ENCODE results near the gene SMIM33. TPM values are rescaled to one million over a fixed set of nuclear protein-coding genes. Genes with fewer than 3 reads are reported as not detected.

The SMIM33 gene
- total RNA-seq, 1 experiment from 2014 or later: not detected

GRCh38 chr5:139454568-139455290, 16.1 kb upstream of the SMIM33 start:
- Histone ChIP-seq H3K36me3 (ENCODE audit: low read depth) (no peaks in the 10 kb centered on the region), H3K27ac (no peak overlapping the region), H3K9me2 (ENCODE audit: insufficient read depth) (no peaks in the 10 kb centered on the region), H3F3A (ENCODE audit: insufficient read depth, low read depth) (peaks cover 3% of the 10 kb centered on the region; the same call in 1 of the 2 replicates), H3K4me1 (replicated peaks; ENCODE audit: insufficient read depth) (0 out of 2 replicates have a peak, but pooled peaks cover 7% of the 10 kb centered on the region), H3K4me3 (no peak overlapping the region), H3K27me3 (ENCODE audit: insufficient read depth, low read depth) (no peaks in the 10 kb centered on the region), H3K4me2 (no peak overlapping the region), H3K9me3 (ENCODE audit: insufficient read depth, low read depth) (no peaks in the 10 kb centered on the region), H2AFZ (no peak overlapping the region), H3K79me2 (ENCODE audit: low read depth) (no peaks in the 10 kb centered on the region), H4K20me1 (ENCODE audit: insufficient read depth) (no peaks in the 10 kb centered on the region)
- DNase-seq: no peak
- intact Hi-C loops (cut with micrococcal nuclease; ENCODE audit: unreplicated experiment): no loop called here
- CTCF ChIA-PET: interaction anchor here (0.6 kb wide), 1 partner anchor 178 kb away, joined by 3 read pairs; no protein-coding TSS in a partner anchor
- no TSS peak for BruUV-seq (replicated peaks)
- TF ChIP-seq CTCF (conservative IDR thresholded peaks at IDR 0.05) (no peak), EZH2 (IDR thresholded peaks at IDR 0.05; ENCODE audit: low read depth) (no peak)
- POLR2A ChIA-PET (ENCODE audit: unreplicated experiment): no interaction called here

GRCh38 chr5:139456776-139457175, 14.0 kb upstream of the SMIM33 start:
- intact Hi-C loops (cut with micrococcal nuclease; ENCODE audit: unreplicated experiment): no loop called here
- H3K36me3 ChIP-seq (ENCODE audit: low read depth): no peaks in the 10 kb centered on the region
- H3K27me3 ChIP-seq (ENCODE audit: insufficient read depth, low read depth): no peaks in the 10 kb centered on the region
- H3F3A ChIP-seq (ENCODE audit: insufficient read depth, low read depth): 0 out of 2 replicates have a peak, but pooled peaks cover 3% of the 10 kb centered on the region
- H3K27ac ChIP-seq: no peak overlapping the region
- DNase-seq: no peak
- no peak overlapping the region for H3K4me2 ChIP-seq
- no peak overlapping the region for H2AFZ ChIP-seq
- TF ChIP-seq CTCF (conservative IDR thresholded peaks at IDR 0.05) (no peak), EZH2 (IDR thresholded peaks at IDR 0.05; ENCODE audit: low read depth) (no peak)
- H3K9me3 ChIP-seq (ENCODE audit: insufficient read depth, low read depth): no peaks in the 10 kb centered on the region
- POLR2A ChIA-PET (ENCODE audit: unreplicated experiment): no interaction called here
- no peaks in the 10 kb centered on the region for H4K20me1 ChIP-seq (ENCODE audit: insufficient read depth)
- H3K4me1 ChIP-seq (replicated peaks; ENCODE audit: insufficient read depth): 0 out of 2 replicates have a peak, but pooled peaks cover 7% of the 10 kb centered on the region
- no peak overlapping the region for H3K4me3 ChIP-seq
- no TSS peak for BruUV-seq (replicated peaks)
- CTCF ChIA-PET: interaction anchor here (0.7 kb wide), 1 partner anchor 57 kb away, joined by 4 read pairs; no protein-coding TSS in a partner anchor
- H3K79me2 ChIP-seq (ENCODE audit: low read depth): no peaks in the 10 kb centered on the region
- no peaks in the 10 kb centered on the region for H3K9me2 ChIP-seq (ENCODE audit: insufficient read depth)

- Histone ChIP-seq H4K20me1 (ENCODE audit: insufficient read depth) (no peaks in the 10 kb centered on the region), H3K27me3 (ENCODE audit: insufficient read depth, low read depth) (no peaks in the 10 kb centered on the region), H3K27ac (no peak overlapping the region), H3K4me3 (no peak overlapping the region), H3K4me2 (no peak overlapping the region), H2AFZ (no peak overlapping the region), H3K9me2 (ENCODE audit: insufficient read depth) (no peaks in the 10 kb centered on the region), H3F3A (ENCODE audit: insufficient read depth, low read depth) (0 out of 2 replicates have a peak, but pooled peaks cover 3% of the 10 kb centered on the region), H3K36me3 (ENCODE audit: low read depth) (no peaks in the 10 kb centered on the region), H3K9me3 (ENCODE audit: insufficient read depth, low read depth) (no peaks in the 10 kb centered on the region), H3K4me1 (replicated peaks; ENCODE audit: insufficient read depth) (0 out of 2 replicates have a peak, but pooled peaks cover 7% of the 10 kb centered on the region), H3K79me2 (ENCODE audit: low read depth) (no peaks in the 10 kb centered on the region)
- TF ChIP-seq EZH2 (IDR thresholded peaks at IDR 0.05; ENCODE audit: low read depth) (no peak), CTCF (conservative IDR thresholded peaks at IDR 0.05) (no peak)
- no peak for DNase-seq
- POLR2A ChIA-PET (ENCODE audit: unreplicated experiment): no interaction called here
- intact Hi-C loops (cut with micrococcal nuclease; ENCODE audit: unreplicated experiment): no loop called here
- no TSS peak for BruUV-seq (replicated peaks)
- CTCF ChIA-PET: no interaction called here
These were observed 13.6 kb upstream of the SMIM33 start for GRCh38 chr5:139457241-139457640.
